Measurements from ENCODE around the gene C5orf22. TPM values are rescaled to one million over a fixed set of nuclear protein-coding genes. Genes with fewer than 3 reads are reported as not detected.

Gene C5orf22
- 29.7 and 34.5 TPM in 2 replicates for total RNA-seq

DNA sequence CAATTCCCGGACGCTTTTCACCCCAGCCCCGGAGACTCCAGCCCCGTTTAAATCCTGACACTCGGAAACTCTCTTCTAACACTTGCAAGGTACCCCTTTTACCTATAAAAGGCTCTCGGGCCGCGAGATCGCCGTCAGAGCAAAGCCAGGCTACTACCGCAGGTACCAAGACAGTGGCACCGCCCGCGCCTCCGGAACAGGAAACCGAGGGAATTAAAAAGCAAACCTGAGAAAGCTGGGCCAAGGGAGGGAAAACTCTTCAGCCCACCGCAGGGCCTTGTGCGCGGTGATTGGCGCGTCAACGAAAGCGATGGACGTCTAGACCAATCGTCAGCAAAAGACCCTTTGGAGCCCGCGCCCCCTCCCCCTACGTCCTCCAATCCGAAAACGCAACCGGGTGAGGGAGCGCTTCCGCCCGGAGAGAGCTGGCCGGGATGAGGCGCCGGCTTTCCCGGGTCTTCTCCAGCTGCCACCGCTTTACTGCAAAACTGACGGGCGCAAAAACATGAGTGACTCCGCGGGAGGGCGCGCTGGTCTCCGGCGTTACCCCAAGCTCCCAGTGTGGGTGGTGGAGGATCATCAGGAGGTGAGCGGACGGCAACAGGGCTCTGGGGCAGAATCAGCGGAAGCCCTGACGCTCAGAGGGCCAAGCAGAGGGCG, at the start of gene C5orf22, which contains the start of gene DROSHA:
Gene C5orf22 (plus strand): TSS at position 414 of the 660 bp plus-strand sequence. CDS start 92 bp downstream, at position 506.
Gene DROSHA (minus strand): TSS at position 206 of the 660 bp plus-strand sequence. CDS start 3,034 bp downstream, outside the sequence.

Other genes with a start within 250 kb of the C5orf22 start
- 35.2 and 79.0 TPM in 2 replicates for gene DROSHA, start 208 bp upstream of the C5orf22 start, total RNA-seq
- 8.5 and 11.5 TPM in 2 replicates for gene PDZD2, start 106.8 kb downstream of the C5orf22 start, total RNA-seq

Measured in nasal cavity respiratory epithelium epithelial cell of viscerocranial mucosa (primary cell).